Lower leg skin (tissue), 4 donors: ENCODE results near the gene NTPCR. TPM values are rescaled to one million over a fixed set of nuclear protein-coding genes. Genes with fewer than 3 reads are reported as not detected.

Experiments used
- DNase-seq, 2 donors: peaks; one replicate each; pipeline ENCODE4 v3.0.0-alpha.2; 2019; ENCODE audit warnings: low spot score in 2 of 2
- H3K4me3 ChIP-seq: fragments of 200-600 bp; sonication (generic); 2 replicates; pipeline ENCODE4 v1.5.1; 2017; ENCODE audit warnings: mild to moderate bottlenecking, low read depth; ENCODE audit not compliant: poor library complexity, severe bottlenecking
- CTCF ChIP-seq, 3 donors: fragments of 450-650 bp; IDR thresholded peaks; one replicate each; pipeline ENCODE4 v1.5.1; 2016; ENCODE audit warnings: antibody characterized with exemption in 3 of 3, mild to moderate bottlenecking in 3 of 3, moderate library complexity in 2 of 3
- POLR2A ChIP-seq, 2 donors: fragments of 450-650 bp; IDR thresholded peaks; one replicate each; pipeline ENCODE4 v1.6.1; 2016 to 2017; ENCODE audit warnings: antibody characterized with exemption in 2 of 2, mild to moderate bottlenecking in 1 of 2, moderate library complexity in 1 of 2
- WGBS, 2 donors: methylation state at CpG; one replicate each; pipeline ENCODE4 v1.1.5; 2018; 5-methylcytosine and 5-hydroxymethylcytosine counted together
- intact Hi-C: fragments of 100-400 bp; cut with DNase I; formaldehyde crosslinking; loops from one replicate; pipeline ENCODE4 v1.15.0; 2023; ENCODE audit warnings: low total_unique reads
- total RNA-seq, 4 donors: library from RNA; depleted of rRNA; stranded (reverse); fragments of >200 nt; gene quantifications; one replicate each; pipeline ENCODE4 v1.1.0, GENCODE V29; 2016

NTPCR gene
- total RNA-seq, 4 donors from 2014 or later: 17.8 to 28.5 (median 21.8) TPM

- TF ChIP-seq CTCF (IDR thresholded peaks at IDR 0.05) (no peak), POLR2A (IDR thresholded peaks at IDR 0.05) (no peak)
- no peak overlapping the region for H3K4me3 ChIP-seq
- intact Hi-C loops: no loop called here
- WGBS, 2 donors: 74 to 75% methylated on average over 1 of the region's 1 CpG
- no peak for DNase-seq
Observed at GRCh38 chr1:232940262-232940661, 10.1 kb upstream of the NTPCR start.

GRCh38 chr1:232942413-232943294 lies 7.8 kb upstream of the NTPCR start:
- WGBS, 2 donors: 86 to 88% methylated on average over 8 of the region's 8 CpGs
- TF ChIP-seq POLR2A (IDR thresholded peaks at IDR 0.05) (no peak), CTCF (IDR thresholded peaks at IDR 0.05) (no peak)
- intact Hi-C loops: no loop called here
- no peak overlapping the region for H3K4me3 ChIP-seq
- no peak for DNase-seq

- H3K4me3 ChIP-seq: no peak overlapping the region
- no peak for DNase-seq
- 54 to 56% methylated on average over 9 of the region's 9 CpGs for WGBS, 2 donors
- intact Hi-C loops: no loop called here
- no peak for TF ChIP-seq POLR2A (IDR thresholded peaks at IDR 0.05)
- TF ChIP-seq CTCF (IDR thresholded peaks at IDR 0.05): no peak
Observed at GRCh38 chr1:232943679-232944252, 6.6 kb upstream of the NTPCR start.

- 83 to 84% methylated on average over 5 of the region's 5 CpGs for WGBS, 2 donors
- intact Hi-C loops: no loop called here
- no peak for TF ChIP-seq POLR2A (IDR thresholded peaks at IDR 0.05)
- no peak for TF ChIP-seq CTCF (IDR thresholded peaks at IDR 0.05)
- DNase-seq: no peak
- no peak overlapping the region for H3K4me3 ChIP-seq
Observed at GRCh38 chr1:232944347-232944746, 6.1 kb upstream of the NTPCR start.

GRCh38 chr1:232949636-232950196 lies 695 bp upstream of the NTPCR start:
- TF ChIP-seq CTCF (IDR thresholded peaks at IDR 0.05) (no peak), POLR2A (IDR thresholded peaks at IDR 0.05) (no peak)
- intact Hi-C loops: loop anchor here (10.0 kb wide), 1 partner anchor 305 kb away; no protein-coding TSS in a partner anchor
- no peak overlapping the region for H3K4me3 ChIP-seq
- WGBS, 2 donors: 76 to 81% methylated on average over 5 of the region's 5 CpGs
- no peak for DNase-seq
